GM12873 (cell line): Measurements from ENCODE around the gene LAMTOR1.

Source experiments
- TF ChIP-seq, protein P1 (sequence below): IDR thresholded peaks from 2 replicates; pipeline ENCODE4 v1.5.1; 2012; ENCODE audit warnings: low read depth, mild to moderate bottlenecking, moderate library complexity, low read length, control low read depth; ENCODE audit not compliant: insufficient read depth; ENCODE audit errors: missing control alignments

Gene LAMTOR1

DNA sequence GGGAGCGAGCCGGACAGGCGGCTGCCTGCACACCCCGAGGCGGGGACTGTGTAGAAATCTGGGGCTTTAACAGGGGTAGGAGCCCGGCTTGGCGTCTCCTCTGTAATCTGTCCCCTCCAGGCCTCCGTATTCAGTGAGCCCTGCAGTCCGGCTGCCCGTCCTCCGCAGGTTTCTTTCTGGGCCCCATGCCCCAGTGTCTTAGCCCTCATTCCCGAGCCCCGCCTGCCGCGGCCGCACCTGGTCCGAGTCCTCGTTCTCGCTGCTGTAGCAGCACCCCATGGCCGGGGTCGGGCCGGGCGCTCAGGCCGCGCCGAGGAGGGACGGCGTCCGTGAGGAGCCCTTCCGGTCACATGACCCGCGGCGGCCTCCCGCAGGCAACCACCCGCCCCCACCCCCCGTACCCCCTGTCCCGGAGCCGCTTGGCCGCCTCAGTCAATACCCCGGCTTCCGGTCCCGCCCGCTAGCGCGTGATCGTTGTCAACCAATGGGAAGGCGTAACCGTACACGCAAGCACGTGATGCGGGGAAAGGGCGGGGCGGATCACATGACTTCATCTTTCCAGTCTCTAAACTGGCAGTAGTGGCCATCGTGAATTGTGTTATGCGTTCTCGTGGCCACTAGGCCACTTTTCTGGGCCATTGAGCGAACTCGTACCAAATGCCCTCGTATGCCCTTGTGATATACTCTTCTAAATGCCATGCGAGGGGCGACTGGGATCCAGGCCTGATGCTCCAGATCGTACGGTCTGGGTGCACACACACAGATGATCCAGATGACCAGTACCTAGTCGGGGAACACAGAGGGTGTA is at the start of gene LAMTOR1:
Gene LAMTOR1 (minus strand): TSS at position 352 of the 808 bp plus-strand sequence. CDS start 73 bp downstream, at position 279.
- TF ChIP-seq, protein P1, sequence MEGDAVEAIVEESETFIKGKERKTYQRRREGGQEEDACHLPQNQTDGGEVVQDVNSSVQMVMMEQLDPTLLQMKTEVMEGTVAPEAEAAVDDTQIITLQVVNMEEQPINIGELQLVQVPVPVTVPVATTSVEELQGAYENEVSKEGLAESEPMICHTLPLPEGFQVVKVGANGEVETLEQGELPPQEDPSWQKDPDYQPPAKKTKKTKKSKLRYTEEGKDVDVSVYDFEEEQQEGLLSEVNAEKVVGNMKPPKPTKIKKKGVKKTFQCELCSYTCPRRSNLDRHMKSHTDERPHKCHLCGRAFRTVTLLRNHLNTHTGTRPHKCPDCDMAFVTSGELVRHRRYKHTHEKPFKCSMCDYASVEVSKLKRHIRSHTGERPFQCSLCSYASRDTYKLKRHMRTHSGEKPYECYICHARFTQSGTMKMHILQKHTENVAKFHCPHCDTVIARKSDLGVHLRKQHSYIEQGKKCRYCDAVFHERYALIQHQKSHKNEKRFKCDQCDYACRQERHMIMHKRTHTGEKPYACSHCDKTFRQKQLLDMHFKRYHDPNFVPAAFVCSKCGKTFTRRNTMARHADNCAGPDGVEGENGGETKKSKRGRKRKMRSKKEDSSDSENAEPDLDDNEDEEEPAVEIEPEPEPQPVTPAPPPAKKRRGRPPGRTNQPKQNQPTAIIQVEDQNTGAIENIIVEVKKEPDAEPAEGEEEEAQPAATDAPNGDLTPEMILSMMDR: peak; percentile 58

DNA sequence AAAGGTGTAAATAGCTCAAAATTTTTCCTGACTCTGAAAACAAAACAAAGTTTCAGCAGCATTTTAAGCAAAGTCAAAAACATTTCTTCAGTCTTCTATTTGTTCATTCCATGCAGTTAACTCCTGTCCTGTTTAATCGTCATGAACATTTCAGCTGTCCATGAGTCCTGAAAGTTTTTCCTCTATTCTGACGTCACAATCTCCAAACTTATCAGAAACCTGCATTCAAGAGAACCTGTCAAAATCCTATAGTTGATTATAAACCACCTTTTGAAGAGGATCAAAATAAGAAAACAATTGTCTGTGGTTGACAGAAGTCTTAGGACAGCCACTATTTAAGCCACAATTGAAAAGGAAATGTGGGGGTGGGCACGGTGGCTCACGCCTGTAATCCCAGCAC is 47.8 kb upstream of the LAMTOR1 start:
- TF ChIP-seq, protein P1: no peak

DNA sequence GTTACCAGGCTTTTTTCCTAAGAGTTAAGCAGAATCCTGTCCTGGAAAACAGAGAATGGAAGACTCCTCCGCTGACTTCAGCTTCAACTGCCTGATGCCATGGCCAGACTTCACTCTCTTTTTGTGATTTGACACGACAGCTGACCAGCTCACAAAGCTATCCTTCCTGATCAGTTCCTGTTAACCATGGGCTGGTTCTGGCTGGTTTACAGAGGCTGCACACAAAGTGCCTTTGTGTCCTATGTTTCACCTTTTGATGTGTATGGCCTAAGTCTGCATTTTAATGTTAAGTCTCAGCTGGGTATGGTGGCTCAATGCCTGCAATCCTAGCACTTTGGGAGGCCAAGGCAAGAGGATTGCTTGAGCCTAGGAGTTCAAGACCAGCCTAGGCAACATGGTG is 43.5 kb upstream of the LAMTOR1 start:
- TF ChIP-seq, protein P1: no peak

DNA sequence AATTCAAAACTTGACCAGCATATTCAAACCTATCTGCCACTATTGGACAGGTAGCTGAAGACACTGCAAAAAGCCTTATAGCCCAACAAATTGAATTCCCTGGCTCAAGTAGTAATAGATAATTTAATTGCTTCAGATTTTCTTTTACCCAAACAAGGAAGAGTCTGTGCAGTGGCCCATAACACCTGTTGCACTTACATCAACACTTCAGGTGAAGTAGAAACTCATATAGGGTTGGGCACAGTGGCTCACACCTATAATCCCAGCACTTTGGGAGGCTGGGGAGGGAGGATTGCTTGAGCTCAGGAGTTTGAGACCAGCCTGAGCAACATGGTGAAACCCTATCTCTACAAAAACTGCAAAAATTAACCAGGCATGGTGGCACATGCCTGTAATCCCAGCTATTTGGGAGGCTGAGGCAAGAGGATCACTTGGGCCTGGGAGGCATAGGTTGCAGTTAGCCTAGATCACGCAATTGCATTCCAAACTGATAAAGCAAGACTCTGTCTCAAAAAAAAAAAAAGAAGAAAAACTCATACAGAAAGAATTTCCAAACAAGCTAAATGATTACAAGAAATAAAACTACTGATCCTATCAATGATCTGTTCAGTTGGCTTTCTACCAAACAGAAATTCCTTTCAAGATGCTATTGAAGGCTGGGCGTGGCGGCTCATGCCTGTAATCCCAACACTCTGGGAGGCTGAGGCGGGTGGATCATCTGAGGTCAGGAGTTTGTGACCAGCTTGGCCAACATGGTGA is 41.9 kb upstream of the LAMTOR1 start:
- TF ChIP-seq, protein P1: no peak

DNA sequence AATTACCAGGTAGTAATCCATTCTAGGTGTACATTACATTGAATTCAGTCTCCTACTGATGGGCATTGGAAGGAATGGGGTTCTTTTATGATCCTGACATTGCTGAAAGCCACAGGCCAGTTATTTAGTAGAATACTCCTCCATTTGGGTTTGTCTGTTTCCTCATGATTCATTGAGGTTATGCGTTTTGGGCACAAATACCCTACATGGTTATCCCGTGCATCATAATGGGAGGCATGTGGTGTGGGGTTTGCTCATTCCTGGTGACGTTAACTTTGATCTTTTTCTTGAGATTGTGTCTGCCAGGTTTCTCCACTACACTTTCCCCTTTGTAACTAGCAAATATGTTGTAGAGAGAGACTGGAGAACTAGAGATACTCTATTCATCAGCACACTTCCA is 38.0 kb upstream of the LAMTOR1 start:
- TF ChIP-seq, protein P1: no peak

DNA sequence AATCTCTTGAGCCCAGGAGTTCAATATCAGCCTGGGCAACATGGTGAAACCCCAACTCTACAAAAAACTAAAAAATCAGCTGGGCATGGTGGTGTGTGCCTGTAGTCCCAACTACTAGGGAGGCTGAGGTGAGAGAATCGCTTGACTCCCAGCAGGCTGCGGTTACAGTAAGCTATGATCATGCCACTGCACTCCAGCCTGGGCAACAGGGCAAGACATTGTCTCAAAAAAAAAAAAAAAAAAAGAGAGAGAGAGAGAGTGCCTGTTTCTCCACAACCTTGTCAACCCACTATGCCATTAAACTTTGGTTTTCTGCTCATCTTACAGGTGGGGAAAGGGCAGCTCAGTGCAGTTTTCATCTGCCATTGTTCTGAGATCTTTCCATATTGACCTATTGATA is 37.6 kb upstream of the LAMTOR1 start:
- TF ChIP-seq, protein P1: no peak

DNA sequence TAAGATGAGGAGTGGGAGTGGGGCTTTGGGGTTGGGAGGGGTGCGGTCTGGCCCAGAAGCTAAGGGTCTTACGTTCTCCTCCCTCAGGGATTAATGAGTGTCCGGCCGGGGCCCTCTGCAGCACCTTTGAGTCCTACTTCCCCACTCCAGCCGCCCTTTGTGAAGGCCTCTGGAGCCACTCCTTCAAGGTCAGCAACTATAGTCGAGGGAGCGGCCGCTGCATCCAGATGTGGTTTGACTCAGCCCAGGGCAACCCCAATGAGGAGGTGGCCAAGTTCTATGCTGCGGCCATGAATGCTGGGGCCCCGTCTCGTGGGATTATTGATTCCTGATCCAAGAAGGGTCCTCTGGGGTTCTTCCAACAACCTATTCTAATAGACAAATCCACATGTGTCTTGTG is 36.4 kb upstream of the LAMTOR1 start:
- TF ChIP-seq, protein P1: no peak
